Activated CD4-positive, alpha-beta T cell treated with anti-CD3 and anti-CD28 coated beads, Interleukin-2, amount 50 U/mL, for 24 hours (primary cell): Measurements from ENCODE around the gene OMA1.
A peak's percentile ranks its signal among the peaks of the same experiment; 100 is the strongest.
"Not testable (repeated sequence)": the region's sequence is repeated elsewhere in the genome, so short reads cannot be mapped to it uniquely, and the experiment has no call there.

ENCODE experiments used
- DNase-seq, 2 donors: peaks; one replicate each; pipeline ENCODE4 v3.0.0-alpha.2; 2020; ENCODE audit warnings: low read depth in 1 of 2, low spot score in 1 of 2

The OMA1 gene

DNA sequence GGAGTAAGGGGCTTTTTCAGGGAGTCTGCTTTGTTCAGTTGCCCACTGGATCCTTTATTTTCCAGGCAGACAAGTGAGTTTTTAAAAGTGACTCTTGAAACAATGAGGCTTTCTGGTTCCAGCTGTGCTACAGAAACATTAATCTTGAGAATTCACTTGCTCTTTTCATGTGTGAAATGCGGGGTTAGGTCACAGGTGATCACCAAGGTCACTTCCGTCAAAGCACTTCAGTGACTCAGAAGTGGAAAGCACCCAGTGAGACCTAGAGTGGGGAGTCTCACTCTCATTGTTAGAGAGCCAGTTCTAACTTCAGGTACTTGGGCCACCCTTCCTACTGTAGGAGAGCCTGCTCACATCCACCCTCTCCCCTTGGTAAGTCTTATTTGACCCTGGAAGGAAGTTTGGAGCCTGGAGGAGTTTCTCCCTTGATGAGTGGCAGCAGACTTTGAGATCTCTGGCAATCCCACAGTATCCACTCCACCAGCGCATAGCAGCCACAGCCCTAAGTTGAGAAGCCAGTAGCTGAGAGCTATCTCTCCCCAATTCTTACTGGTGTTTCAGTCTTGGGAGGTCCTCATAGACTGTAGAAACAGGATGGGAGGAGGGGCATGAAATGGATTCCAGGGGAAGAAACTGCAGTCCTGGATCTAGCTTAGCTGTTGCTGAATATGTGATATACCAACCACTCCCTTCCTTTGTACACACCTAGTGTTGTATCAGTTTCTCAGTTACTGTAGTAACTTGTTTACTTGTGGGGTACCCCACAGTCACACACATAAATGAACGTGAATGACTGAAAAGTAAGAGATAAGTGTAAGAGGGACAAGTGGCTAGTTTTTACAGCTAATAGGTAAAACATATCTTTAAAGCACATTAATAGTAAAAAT is 27.4 kb upstream of the OMA1 start:
- DNase-seq = peak; percentile 4 to 44

DNA sequence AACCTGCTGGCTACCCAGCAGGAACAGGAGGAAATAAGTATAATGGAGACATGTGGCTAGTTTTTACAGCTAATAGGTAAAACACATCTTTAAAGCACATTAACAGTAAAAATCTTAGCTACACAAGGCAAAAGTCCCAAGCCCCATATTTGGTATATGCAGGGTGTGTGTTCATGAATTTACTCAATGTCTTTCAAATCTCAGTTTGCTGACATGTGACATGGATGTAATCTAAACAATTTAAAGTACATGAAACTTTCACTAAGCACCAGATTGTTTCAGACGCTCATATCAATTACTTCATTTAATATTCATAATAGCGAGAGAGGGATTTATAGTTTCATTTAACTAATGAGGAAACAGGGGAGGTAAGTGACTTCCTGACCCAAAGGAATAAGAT is 26.6 kb upstream of the OMA1 start:
- DNase-seq = no peak

- no peak for DNase-seq
These were observed 26.2 kb upstream of the OMA1 start for GRCh38 chr1:58572690-58573089.

- no peak for DNase-seq
These were observed 25.1 kb upstream of the OMA1 start for GRCh38 chr1:58571616-58572015.

GRCh38 chr1:58570817-58571216 is 24.3 kb upstream of the OMA1 start:
- DNase-seq = no peak

- no peak for DNase-seq
These were observed 23.6 kb upstream of the OMA1 start for GRCh38 chr1:58570094-58570493.

DNA sequence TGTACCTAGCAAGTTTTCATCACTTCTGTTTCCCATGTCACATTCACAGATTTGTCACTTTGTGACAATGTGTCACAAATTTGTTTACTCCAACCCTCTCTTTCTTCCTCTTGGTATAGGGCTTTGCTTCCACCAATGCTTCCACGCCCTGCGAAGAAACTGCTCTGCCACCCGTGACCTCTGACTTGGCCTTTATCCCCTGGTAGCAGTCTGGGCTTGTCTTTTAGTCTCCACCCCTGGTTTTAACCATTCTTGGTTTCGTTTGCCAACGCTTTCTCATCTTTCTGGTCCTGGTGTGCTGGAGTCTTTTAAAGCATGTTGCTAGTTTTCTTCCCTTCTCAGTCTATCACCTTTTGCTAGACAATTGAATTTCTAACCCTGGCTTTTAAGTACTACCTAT is 22.4 kb upstream of the OMA1 start:
- no peak for DNase-seq

DNA sequence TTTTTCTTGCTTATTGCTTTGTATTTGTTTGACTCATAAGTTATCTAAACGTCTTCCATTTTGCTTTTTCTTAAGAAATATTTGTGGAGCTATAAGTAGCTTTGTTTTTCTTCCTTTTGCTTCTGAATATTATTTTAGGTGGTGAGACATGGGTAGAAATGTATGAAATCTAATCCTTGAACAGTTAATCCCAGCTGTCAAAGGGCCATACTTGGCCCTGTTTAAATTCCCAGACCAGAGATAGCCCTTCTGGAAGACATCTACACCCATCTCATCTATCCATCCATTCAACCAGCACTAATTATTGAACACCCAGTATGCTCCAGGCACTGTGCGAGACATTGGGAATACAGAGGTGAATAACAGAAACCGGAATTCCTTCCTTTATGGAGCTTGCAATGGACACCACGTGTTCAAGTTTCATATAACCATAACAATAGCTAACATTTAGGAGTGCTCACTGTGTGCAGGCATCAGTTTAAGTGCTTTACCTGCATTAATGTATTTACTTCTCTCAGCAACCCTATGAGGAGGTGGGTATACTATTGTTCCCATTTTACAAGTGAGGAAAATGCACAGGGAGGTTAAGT is 21.8 kb upstream of the OMA1 start:
- no peak for DNase-seq

DNA sequence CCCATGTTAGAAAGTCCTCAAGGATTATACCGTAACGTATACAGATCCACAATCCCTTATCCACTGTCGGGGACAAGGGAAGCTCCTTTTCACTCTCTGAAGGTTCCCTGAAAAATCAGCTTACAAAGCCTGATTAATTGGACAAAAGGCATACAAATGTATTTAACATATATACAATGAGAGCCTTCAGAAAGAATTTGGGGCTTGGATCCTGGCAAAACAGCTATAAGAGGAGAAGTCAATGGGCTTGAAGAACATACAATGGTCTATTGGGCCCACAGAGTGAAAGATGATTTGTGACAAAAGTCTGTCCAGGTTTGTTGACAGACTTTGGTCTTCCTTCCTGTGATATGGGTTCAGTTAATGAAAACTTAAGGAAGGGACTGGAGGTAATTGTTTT is 19.8 kb upstream of the OMA1 start:
- no peak for DNase-seq

GRCh38 chr1:58563715-58564114 is 17.2 kb upstream of the OMA1 start:
- DNase-seq = not testable (repeated sequence)

DNA sequence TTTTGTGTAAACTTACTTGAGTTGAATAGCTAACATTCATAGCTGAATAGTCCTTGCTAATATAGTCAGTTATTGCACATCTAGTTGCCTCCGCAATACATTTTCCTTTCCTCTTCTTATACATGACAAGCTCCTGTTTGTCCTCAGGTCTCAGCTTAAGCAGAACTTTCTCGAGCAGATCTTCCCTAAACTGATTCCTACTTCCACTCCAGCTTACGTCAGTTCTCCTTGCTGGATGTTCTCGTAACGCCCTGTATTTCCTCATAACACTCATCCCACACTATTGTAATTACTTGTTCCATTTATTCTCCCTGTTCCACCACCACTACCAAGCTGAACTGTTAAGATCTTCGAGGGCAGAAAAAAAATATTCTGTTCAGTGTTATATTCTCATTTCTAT is 15.1 kb upstream of the OMA1 start:
- no peak for DNase-seq

GRCh38 chr1:58555393-58555792 is 8.9 kb upstream of the OMA1 start:
- no peak for DNase-seq

GRCh38 chr1:58551186-58552140 is 4.9 kb upstream of the OMA1 start:
- DNase-seq = no peak

- DNase-seq = not testable (repeated sequence)
These were observed 2.8 kb upstream of the OMA1 start for GRCh38 chr1:58549291-58549690.

DNA sequence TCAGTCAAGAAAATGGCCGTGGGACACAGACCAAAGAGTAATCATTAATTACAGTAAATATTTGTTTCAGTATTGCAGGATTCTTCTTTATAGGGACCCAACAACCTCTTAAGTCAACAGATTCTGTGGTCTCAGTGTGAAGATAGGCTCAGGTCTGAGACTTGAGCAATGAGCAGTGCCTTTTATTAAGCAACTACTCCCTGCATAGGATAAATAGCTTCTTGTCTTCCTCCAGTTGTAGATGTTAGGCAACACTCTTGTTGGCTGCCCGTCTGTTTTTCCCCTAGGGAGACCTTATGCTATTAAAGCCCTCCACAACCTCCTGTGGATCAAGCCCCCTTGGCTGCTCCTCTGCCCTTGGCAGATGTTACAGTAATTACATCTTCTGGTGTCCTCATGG is 1.8 kb upstream of the OMA1 start:
- no peak for DNase-seq

GRCh38 chr1:58545591-58546519 is 671 bp downstream of the OMA1 start:
- DNase-seq = peak; percentile 60 to 64

- no peak for DNase-seq
These were observed 3.3 kb downstream of the OMA1 start for GRCh38 chr1:58543260-58543659.

GRCh38 chr1:58539553-58539952 is 7.0 kb downstream of the OMA1 start:
- DNase-seq = no peak

GRCh38 chr1:58538821-58539220 is 7.7 kb downstream of the OMA1 start:
- no peak for DNase-seq

DNA sequence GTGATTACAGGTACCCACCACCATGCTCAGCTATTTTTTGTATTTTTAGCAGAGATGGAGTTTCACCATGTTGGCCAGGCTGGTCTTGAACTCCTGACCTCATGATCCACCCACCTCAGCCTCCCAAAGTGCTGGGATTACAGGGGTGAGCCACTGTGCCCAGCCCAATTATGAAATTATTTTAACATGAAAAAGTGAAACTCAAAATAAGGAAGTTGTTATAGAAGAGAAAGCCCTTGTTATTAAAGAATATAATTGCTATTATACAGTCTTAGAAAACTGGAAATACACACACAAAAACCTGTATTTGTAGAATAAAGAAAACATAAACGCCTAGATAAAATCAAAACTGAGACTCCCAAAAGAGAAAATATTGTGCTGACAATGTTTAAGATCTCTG is 14.7 kb downstream of the OMA1 start:
- not testable (repeated sequence) for DNase-seq

- no peak for DNase-seq
These were observed 17.2 kb downstream of the OMA1 start for GRCh38 chr1:58529284-58529683.
